Nephron (organoid): ENCODE data around the gene FAM227A.

Experiments used
- H3K27ac Mint-ChIP-seq, 3 experiments: 2 replicates each; pipeline ENCODE4 v1.8.0; 2020; ENCODE audit warnings: mixed read lengths in 3 of 3, mild to moderate bottlenecking in 2 of 3, moderate library complexity in 1 of 3
- H3K27me3 Mint-ChIP-seq: 2 replicates; pipeline ENCODE4 v1.8.0; 2021; ENCODE audit warnings: low read depth, mild to moderate bottlenecking, moderate library complexity, mixed read lengths
- H3K36me3 Mint-ChIP-seq: 2 replicates; pipeline ENCODE4 v1.8.0; 2020; ENCODE audit warnings: low read depth, mixed read lengths
- H3K4me1 Mint-ChIP-seq: 2 replicates; pipeline ENCODE4 v1.8.0; 2020; ENCODE audit warnings: mixed read lengths
- H3K4me3 Mint-ChIP-seq, 3 experiments: 2 replicates each; pipeline ENCODE4 v1.8.0; 2020; ENCODE audit warnings: mild to moderate bottlenecking in 3 of 3, mixed read lengths in 3 of 3, moderate library complexity in 2 of 3
- H3K9me3 Mint-ChIP-seq: 2 replicates; pipeline ENCODE4 v1.8.0; 2020; ENCODE audit warnings: mixed read lengths
- TF ChIP-seq, protein P1 (sequence below), 3 experiments: fragments of 200-600 bp; sonication (generic); IDR thresholded peaks; one replicate each; pipeline ENCODE4 v1.5.0; 2021; ENCODE audit warnings: antibody characterized with exemption in 3 of 3; ENCODE audit not compliant: unreplicated experiment in 3 of 3

FAM227A gene

DNA sequence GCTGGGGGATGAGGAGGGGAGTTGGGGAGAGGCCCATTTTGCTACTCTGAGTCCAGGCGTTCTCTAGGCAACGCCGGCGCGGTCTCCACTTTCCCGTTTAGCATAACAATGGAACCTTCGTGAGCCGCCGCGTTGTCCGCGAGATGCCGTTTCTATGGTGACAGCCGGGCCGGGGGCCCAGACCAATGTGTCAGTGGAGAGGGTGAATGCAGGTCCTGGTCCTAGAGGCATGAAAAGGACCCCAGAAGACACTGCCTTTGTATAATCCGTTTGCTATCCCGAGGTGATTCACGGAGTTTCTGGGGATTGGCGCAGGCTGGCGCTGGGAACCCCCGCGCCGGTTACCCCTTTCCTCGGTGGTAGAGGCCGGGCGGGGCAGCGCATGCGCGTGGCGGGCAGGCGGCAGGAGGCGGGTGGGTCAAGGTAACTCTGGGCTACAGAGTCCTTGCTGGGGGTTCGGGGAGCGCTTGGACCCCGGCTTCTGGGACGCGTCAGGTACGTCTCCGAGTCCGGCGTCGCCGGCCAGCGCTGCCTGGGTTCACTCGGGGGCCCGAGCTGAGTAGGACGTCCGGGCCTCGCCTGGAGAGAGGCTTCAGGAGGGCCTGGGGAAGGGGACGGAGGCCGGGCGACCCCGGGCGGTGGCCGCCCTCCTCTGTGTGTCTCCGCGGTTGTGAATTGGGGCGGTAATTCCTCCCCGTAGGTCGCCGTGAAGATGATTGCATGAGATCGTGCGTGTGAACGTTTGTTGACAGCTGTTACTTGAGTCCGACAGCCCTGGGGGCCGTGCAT is at the start of gene FAM227A, which contains the start of gene CBY1:
FAM227A (minus strand) TSS at position 137 of the 789 bp plus-strand sequence. CDS start 6,224 bp downstream, outside the sequence.
CBY1 (plus strand) TSS at position 383 of the 789 bp plus-strand sequence. CDS start 11,417 bp downstream, outside the sequence.
- TF ChIP-seq, protein P1, sequence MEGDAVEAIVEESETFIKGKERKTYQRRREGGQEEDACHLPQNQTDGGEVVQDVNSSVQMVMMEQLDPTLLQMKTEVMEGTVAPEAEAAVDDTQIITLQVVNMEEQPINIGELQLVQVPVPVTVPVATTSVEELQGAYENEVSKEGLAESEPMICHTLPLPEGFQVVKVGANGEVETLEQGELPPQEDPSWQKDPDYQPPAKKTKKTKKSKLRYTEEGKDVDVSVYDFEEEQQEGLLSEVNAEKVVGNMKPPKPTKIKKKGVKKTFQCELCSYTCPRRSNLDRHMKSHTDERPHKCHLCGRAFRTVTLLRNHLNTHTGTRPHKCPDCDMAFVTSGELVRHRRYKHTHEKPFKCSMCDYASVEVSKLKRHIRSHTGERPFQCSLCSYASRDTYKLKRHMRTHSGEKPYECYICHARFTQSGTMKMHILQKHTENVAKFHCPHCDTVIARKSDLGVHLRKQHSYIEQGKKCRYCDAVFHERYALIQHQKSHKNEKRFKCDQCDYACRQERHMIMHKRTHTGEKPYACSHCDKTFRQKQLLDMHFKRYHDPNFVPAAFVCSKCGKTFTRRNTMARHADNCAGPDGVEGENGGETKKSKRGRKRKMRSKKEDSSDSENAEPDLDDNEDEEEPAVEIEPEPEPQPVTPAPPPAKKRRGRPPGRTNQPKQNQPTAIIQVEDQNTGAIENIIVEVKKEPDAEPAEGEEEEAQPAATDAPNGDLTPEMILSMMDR (IDR thresholded peaks at IDR 0.05; ENCODE audit: unreplicated experiment in 3 of 3): no peak
- peaks cover 13% of the 10 kb centered on the region for H3K4me1 Mint-ChIP-seq
- H3K4me3 Mint-ChIP-seq: peak within 1 kb of the TSS; percentile 96 to 99 (median 98)
- H3K36me3 Mint-ChIP-seq: peaks cover 5% of the 10 kb centered on the region
- H3K27ac Mint-ChIP-seq: peak within 1 kb of the TSS; percentile 100
- H3K9me3 Mint-ChIP-seq: no peaks in the 10 kb centered on the region
- no peaks in the 10 kb centered on the region for H3K27me3 Mint-ChIP-seq

DNA sequence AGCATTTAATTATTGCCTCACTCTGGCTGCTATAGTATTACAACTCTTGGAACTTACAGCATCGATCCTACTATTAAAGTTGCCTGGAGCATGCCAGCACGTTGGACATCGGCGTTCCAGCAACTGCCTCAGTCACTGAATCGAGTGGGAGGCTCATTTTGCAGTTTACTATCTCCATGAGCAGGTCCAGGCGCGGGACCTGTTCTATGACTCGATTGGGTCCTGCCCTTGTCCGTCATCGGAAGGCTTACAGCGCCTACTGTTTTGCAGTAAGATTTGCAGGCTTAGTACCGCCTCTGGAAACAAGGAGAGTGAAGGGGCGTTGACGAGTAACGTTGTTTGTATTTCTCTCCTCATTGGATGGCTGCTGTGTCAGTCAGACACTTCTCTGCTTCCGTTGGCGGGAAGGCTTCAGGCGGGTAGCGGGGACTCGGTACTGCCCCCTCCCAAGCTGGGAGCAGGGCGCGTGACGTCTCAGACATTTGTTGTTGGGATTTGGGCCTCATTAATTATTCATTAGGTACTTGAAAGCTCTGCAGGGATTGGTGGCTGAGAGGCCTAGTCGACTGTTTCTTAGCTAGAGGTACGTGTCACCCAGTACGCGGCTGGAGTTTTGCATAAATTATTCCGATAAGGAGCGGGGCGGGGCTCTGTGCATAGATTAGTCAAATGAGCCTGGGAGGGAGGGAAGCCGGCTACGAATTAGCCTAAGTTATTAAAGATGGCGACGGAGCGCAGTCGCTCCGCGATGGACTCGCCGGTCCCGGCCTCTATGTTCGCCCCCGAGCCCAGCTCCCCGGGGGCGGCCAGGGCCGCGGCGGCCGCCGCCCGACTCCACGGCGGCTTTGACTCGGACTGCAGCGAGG is 49.3 kb upstream of the FAM227A start, which contains the start of gene GTPBP1:
GTPBP1 (plus strand) TSS at position 710 of the 866 bp plus-strand sequence; CDS start at position 722, 12 bp downstream.
- Mint-ChIP-seq H3K4me1 (peaks cover 34% of the 10 kb centered on the region), H3K9me3 (no peaks in the 10 kb centered on the region), H3K27ac (peak within 1 kb of the TSS; percentile 87 to 96 (median 92)), H3K36me3 (no peaks in the 10 kb centered on the region), H3K27me3 (no peaks in the 10 kb centered on the region), H3K4me3 (peak within 1 kb of the TSS; percentile 92 to 95 (median 94))
- TF ChIP-seq, protein P1 (IDR thresholded peaks at IDR 0.05; ENCODE audit: unreplicated experiment in 3 of 3): peak in 1 of 3 experiments; percentile 8

DNA sequence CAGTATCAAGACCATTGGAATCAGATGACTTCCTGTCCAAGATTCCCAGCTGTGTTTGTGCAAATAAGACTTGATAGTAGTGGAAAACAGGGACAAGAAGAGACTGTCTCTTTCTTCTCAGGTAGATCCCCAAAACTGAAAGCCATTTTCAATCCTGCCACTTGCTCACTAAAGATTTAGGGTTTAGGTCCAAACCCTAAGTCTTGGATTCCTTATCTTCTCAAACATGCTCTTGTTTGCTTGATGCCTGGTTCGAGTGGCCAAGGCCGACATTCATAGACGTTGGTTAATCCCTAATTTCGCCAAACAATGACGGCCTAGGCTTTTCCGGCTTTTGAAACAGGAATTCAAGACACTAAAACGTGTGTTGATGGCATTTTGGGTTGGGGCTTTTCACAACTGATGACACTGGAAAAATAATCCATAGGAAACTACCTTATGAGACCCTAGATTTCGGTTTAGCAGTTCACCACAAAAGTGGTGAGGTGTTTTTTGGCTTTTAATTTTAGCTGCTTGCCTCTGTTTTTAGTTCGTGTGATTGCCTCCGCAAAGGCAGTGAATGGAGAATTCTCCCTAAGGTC is 48.6 kb upstream of the FAM227A start:
- Mint-ChIP-seq H3K9me3 (no peaks in the 10 kb centered on the region), H3K27me3 (no peaks in the 10 kb centered on the region), H3K36me3 (no peaks in the 10 kb centered on the region), H3K27ac (peak overlapping the region; percentile 87 to 96 (median 92)), H3K4me1 (peaks cover 39% of the 10 kb centered on the region), H3K4me3 (peak overlapping the region; percentile 80 to 89 (median 85))
- TF ChIP-seq, protein P1 (IDR thresholded peaks at IDR 0.05; ENCODE audit: unreplicated experiment in 3 of 3): no peak

DNA sequence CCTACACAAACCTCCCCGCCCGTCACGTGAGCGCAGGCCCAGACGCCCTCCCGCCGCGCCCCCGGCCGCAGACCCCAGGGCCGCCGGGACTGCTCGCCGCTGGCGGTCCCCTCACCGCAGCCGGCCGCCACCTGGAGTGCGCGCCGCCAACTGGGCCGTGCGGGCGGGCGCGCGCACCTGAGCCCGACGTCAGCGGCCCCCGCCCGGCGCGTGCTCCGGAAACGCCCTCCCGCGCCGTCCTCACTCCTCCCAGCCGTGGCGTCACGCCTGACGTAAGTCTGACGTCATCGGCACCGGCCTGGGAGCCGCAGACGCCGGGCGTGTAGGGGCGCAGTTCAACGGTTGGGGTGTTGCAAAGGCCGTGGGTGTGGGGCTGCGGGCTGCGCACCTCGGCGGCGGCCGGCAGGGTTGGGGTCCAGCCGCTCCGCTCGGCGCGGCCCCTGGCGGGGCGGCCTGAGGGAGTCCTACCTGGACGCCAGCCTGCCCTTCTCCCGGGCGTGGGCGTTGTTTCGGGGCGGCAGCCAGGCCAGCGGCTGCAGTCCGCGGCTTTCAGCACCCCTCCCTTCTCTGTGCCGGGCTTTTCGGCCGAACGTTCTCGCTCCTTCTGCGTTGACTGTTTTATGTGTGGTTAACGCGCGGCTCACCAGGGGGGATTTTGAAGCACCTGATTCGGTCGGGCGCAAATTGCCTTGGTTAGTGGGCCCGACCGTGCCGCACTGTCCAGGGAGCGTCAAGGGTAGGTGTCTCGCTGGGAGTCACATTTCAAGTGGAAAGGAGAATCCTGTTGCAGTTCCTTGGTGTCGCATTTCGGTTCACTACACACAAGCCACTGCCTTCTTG is 44.8 kb upstream of the FAM227A start, which contains the start of gene JOSD1:
JOSD1 (minus strand) TSS at position 155 of the 840 bp plus-strand sequence. CDS start 956 bp downstream, outside the sequence.
- Mint-ChIP-seq H3K4me1 (peaks cover 49% of the 10 kb centered on the region), H3K27ac (peak within 1 kb of the TSS; percentile 89 to 99 (median 93)), H3K4me3 (peak within 1 kb of the TSS; percentile 95 to 98 (median 97)), H3K9me3 (no peaks in the 10 kb centered on the region), H3K36me3 (peaks cover 12% of the 10 kb centered on the region), H3K27me3 (no peaks in the 10 kb centered on the region)
- TF ChIP-seq, protein P1 (IDR thresholded peaks at IDR 0.05; ENCODE audit: unreplicated experiment in 3 of 3): no peak
